Erythroblast (primary cell): ENCODE data around the gene PARN.

ENCODE experiments used
- GATA1 ChIP-seq: IDR thresholded peaks from 2 replicates; pipeline ENCODE4 v1.6.1; 2011; ENCODE audit warnings: low read depth, mild to moderate bottlenecking, control low read depth, low read length, moderate library complexity
- POLR2A ChIP-seq: IDR thresholded peaks from 2 replicates; pipeline ENCODE4 v1.6.1; 2011; ENCODE audit warnings: mild to moderate bottlenecking, low read length

GRCh38 chr16:14635395-14636165, 5.5 kb upstream of the PARN start:
- TF ChIP-seq POLR2A: no peak
- no peak for TF ChIP-seq GATA1
